Activated T-helper 17 cell treated with anti-CD3 and anti-CD28 coated beads, Interleukin-2, amount 50 U/mL, for 72 hours (primary cell): Measurements from ENCODE around the gene KIF6. TPM values are rescaled to one million over a fixed set of nuclear protein-coding genes. Genes with fewer than 3 reads are reported as not detected.
"Not testable (repeated sequence)": the region's sequence is repeated elsewhere in the genome, so short reads cannot be mapped to it uniquely, and the experiment has no call there.

ENCODE experiments used
- ATAC-seq: fragments of 150-1000 bp; cut with Tn5 transposase; replicated peaks from 2 replicates; pipeline ENCODE4 v1.10.0; 2021; ENCODE audit warnings: mild to moderate bottlenecking, moderate library complexity
- H3K27ac Mint-ChIP-seq: one replicate; pipeline ENCODE4 v1.8.0; 2022; ENCODE audit warnings: mixed read lengths
- H3K27me3 Mint-ChIP-seq: one replicate; pipeline ENCODE4 v1.8.0; 2022; ENCODE audit warnings: mixed read lengths
- H3K36me3 Mint-ChIP-seq: one replicate; pipeline ENCODE4 v1.8.0; 2022; ENCODE audit warnings: low read depth, mild to moderate bottlenecking, mixed read lengths
- H3K4me1 Mint-ChIP-seq: one replicate; pipeline ENCODE4 v1.8.0; 2022; ENCODE audit warnings: mixed read lengths
- H3K4me3 Mint-ChIP-seq: one replicate; pipeline ENCODE4 v1.8.0; 2022; ENCODE audit warnings: mild to moderate bottlenecking, mixed read lengths
- H3K9me3 Mint-ChIP-seq: one replicate; pipeline ENCODE4 v1.8.0; 2022; ENCODE audit warnings: mixed read lengths
- total RNA-seq, 2 donors: library from RNA; stranded (reverse); gene quantifications; one replicate each; pipeline ENCODE4 v1.2.3, GENCODE V29; 2022

The KIF6 gene
- total RNA-seq, 2 donors from 2014 or later: 0.48 TPM; not detected in 1

DNA sequence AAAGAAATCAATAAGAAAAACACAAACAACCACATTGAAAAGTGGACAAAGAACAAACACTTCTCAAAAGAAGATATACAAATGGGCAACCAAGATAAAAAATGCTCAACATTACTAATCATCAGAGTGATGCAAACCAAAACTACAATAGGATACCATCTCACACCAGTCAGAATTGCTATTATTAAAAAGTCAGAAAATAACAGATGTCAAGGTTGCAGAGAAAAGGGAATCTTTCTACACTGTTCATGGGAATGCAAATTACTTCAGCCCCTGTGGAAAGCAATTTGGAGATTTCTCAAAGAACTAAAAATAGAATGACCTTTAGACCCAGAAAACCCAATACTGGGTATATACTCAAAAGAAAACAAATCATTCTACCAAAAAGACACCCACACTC is 29.8 kb downstream of the KIF6 start:
- peaks cover 3% of the 10 kb centered on the region for H3K27me3 Mint-ChIP-seq
- H3K27ac Mint-ChIP-seq: no peak overlapping the region
- H3K4me3 Mint-ChIP-seq: no peak overlapping the region
- H3K9me3 Mint-ChIP-seq: no peaks in the 10 kb centered on the region
- ATAC-seq: no peak
- no peaks in the 10 kb centered on the region for H3K4me1 Mint-ChIP-seq
- no peaks in the 10 kb centered on the region for H3K36me3 Mint-ChIP-seq

GRCh38 chr6:39693206-39693605 is 32.0 kb downstream of the KIF6 start:
- Mint-ChIP-seq H3K9me3 (no peaks in the 10 kb centered on the region), H3K4me3 (no peak overlapping the region), H3K36me3 (no peaks in the 10 kb centered on the region), H3K27me3 (peaks cover 4% of the 10 kb centered on the region), H3K27ac (no peak overlapping the region), H3K4me1 (no peaks in the 10 kb centered on the region)
- ATAC-seq: no peak

- H3K36me3 Mint-ChIP-seq: no peaks in the 10 kb centered on the region
- peaks cover 16% of the 10 kb centered on the region for H3K27me3 Mint-ChIP-seq
- H3K9me3 Mint-ChIP-seq: no peaks in the 10 kb centered on the region
- no peak for ATAC-seq
- no peak overlapping the region for H3K4me3 Mint-ChIP-seq
- no peaks in the 10 kb centered on the region for H3K4me1 Mint-ChIP-seq
- H3K27ac Mint-ChIP-seq: no peak overlapping the region
Observed at GRCh38 chr6:39688494-39688893, 36.7 kb downstream of the KIF6 start.

DNA sequence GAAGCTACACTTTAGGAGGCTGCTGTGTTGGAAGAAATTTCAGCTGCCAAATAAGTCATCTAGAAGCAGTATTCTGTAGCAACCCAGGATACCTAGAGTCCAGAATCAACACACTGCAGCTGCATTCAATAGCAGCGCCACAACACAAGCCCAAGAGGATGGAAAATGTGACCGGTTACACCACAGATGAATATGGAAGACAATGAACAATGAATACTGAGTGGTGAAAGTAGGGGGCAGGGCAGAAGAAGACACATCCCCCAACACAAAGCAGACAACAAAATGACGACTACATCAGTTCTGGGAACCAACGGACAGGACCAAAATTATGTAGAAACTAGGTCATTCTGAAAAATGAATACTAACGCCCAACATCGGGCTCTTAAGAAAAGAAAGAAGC is 38.2 kb downstream of the KIF6 start:
- Mint-ChIP-seq H3K4me1 (no peaks in the 10 kb centered on the region), H3K9me3 (no peaks in the 10 kb centered on the region), H3K36me3 (no peaks in the 10 kb centered on the region), H3K27ac (no peak overlapping the region), H3K4me3 (no peak overlapping the region), H3K27me3 (peaks cover 18% of the 10 kb centered on the region)
- no peak for ATAC-seq

DNA sequence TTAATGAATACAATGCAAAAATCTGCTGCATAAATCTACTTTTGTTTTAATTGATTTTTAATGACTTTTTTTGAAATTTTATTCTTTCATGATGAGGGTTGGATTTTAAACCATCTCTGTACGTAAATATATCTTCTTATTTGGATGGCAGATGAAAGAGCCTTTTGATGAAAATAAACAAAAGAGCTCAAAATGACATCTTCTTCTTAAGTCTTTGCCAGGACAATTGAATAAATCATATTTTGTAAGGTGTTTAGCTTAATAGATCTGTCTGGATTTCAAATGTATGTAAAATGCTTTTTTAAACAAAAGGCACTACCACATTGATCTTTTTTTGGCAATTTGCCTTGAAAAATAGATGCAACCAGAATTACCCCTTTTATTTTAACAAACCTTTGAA is 39.3 kb downstream of the KIF6 start:
- ATAC-seq: no peak
- Mint-ChIP-seq H3K27ac (no peak overlapping the region), H3K9me3 (no peaks in the 10 kb centered on the region), H3K36me3 (no peaks in the 10 kb centered on the region), H3K27me3 (peaks cover 18% of the 10 kb centered on the region), H3K4me3 (no peak overlapping the region), H3K4me1 (no peaks in the 10 kb centered on the region)

GRCh38 chr6:39685489-39685826 is 39.8 kb downstream of the KIF6 start:
- no peak for ATAC-seq
- Mint-ChIP-seq H3K27ac (no peak overlapping the region), H3K4me3 (no peak overlapping the region), H3K9me3 (no peaks in the 10 kb centered on the region), H3K27me3 (peaks cover 21% of the 10 kb centered on the region), H3K36me3 (no peaks in the 10 kb centered on the region), H3K4me1 (no peaks in the 10 kb centered on the region)

DNA sequence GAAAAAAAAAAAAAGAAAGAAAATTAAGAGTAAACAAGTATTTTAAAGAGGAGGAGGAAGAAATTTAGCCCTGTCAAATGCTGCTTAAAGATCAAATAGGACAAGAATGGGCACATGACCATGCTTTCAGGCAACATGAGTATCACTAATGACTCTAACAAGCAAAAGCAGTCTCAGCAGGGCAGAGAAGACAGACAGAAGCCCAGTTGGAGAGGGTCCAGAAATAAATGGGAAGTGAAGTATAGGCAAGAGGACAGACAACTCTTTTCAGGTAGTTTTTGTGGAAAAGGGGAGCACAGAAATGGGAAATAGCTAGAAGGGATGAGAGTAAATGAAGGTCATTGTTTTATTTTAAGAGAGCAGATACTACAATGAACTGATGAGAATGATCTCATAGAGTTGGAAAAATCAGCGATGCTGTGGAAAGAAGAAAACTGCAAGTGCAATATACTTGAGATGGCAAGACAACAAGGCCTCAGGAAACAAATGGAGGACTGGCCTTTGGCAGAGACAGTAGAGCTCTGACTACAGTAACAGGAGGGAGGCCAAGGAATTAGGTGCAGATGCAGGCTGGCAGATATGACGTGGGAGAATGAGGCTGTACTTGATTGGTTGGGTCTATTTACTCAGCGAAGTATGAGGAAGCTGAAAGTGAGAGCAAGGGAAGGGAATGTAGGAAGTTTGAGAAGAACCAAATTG is 40.3 kb downstream of the KIF6 start:
- H3K4me1 Mint-ChIP-seq: no peaks in the 10 kb centered on the region
- no peak overlapping the region for H3K27ac Mint-ChIP-seq
- H3K36me3 Mint-ChIP-seq: no peaks in the 10 kb centered on the region
- no peak overlapping the region for H3K4me3 Mint-ChIP-seq
- no peak for ATAC-seq
- no peaks in the 10 kb centered on the region for H3K9me3 Mint-ChIP-seq
- peaks cover 24% of the 10 kb centered on the region for H3K27me3 Mint-ChIP-seq

DNA sequence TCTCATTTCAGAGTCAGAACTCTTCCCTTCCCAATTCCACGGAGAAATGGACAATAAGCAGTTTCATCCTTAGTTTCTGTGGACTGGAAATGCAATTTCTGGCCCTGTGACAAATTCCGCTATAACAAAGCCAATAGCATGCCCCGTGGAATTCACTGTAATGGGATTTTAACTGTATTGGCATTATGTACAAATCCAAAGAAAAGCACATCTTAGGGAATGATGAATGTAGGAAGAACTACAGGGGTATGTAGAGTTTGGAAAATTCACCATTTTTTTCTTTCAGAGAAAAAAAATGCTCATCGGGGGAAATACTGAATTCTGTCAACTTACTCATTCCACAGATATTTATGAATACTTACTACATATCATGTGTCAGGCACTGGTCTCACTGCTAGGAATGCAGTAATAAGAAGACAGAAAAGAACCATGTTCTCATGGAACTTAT is 43.5 kb downstream of the KIF6 start:
- Mint-ChIP-seq H3K9me3 (peaks cover 3% of the 10 kb centered on the region), H3K36me3 (no peaks in the 10 kb centered on the region), H3K4me3 (no peak overlapping the region), H3K27me3 (peaks cover 17% of the 10 kb centered on the region), H3K4me1 (no peaks in the 10 kb centered on the region), H3K27ac (no peak overlapping the region)
- no peak for ATAC-seq

DNA sequence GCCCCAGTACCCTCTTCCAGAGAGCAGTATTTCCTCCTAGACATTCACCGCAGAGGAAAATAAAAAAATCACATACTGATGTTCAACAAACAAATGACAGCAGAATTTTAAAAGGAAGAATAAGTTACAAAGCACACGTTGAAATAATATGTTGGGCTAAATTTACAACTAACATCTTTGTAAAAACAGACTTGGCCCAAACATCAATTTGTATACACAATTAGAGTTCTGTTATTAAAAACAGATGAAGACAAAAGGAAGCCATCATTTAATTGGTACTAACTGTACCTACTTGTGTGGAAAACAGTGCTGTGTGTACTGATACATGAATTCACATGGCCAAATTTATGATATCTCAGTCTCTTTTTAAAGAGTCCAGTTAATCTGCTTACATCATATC is 46.3 kb downstream of the KIF6 start:
- H3K27me3 Mint-ChIP-seq: peaks cover 10% of the 10 kb centered on the region
- peaks cover 3% of the 10 kb centered on the region for H3K9me3 Mint-ChIP-seq
- H3K4me1 Mint-ChIP-seq: no peaks in the 10 kb centered on the region
- no peak overlapping the region for H3K4me3 Mint-ChIP-seq
- no peak overlapping the region for H3K27ac Mint-ChIP-seq
- ATAC-seq: no peak
- H3K36me3 Mint-ChIP-seq: no peaks in the 10 kb centered on the region

GRCh38 chr6:39677318-39677717 is 47.9 kb downstream of the KIF6 start:
- H3K27me3 Mint-ChIP-seq: peaks cover 15% of the 10 kb centered on the region
- H3K4me1 Mint-ChIP-seq, H3K9me3 Mint-ChIP-seq, H3K36me3 Mint-ChIP-seq, H3K27ac Mint-ChIP-seq, ATAC-seq, H3K4me3 Mint-ChIP-seq: not testable (repeated sequence)

DNA sequence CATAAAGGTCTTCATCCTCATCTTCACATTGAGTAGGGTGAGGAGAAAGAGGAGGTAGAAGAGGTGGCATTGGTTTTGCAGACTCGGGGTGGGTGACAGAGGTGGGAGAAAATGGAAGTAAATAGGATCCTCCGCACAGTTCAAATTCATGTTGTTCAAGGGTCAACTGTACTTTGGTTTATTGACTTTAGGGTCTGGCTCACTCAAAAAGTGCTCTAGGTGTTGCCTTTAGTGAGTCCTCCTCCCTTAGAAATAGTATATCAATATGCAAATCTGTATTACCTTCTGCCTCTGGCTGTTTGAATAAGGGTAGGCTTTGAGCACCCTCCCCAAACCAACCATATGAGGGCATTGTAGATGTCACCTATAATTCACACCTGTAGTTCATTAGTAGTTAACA is 54.7 kb downstream of the KIF6 start:
- peaks cover 17% of the 10 kb centered on the region for H3K27me3 Mint-ChIP-seq
- no peaks in the 10 kb centered on the region for H3K36me3 Mint-ChIP-seq

DNA sequence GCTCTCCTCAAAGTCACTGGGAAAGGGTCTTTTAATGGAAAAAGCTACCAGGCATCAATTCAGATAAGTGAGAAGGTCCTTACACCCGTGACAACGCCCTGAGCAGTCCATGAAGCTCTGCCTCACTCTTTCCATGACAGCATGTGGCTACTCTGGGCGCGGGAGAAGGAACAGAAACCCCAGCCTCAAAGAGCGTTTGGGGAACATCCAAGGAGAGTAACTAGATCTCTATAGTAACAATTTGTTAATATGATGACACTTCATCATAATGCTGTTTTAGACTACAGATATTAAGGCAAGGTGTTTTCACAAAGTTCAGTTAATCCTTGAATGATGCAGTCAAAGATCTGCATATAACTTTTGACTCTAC is 55.2 kb downstream of the KIF6 start:
- H3K27ac Mint-ChIP-seq: no peak overlapping the region
- no peaks in the 10 kb centered on the region for H3K36me3 Mint-ChIP-seq
- peaks cover 17% of the 10 kb centered on the region for H3K27me3 Mint-ChIP-seq
- H3K9me3 Mint-ChIP-seq: peaks cover 4% of the 10 kb centered on the region
- H3K4me1 Mint-ChIP-seq: no peaks in the 10 kb centered on the region
- no peak overlapping the region for H3K4me3 Mint-ChIP-seq
- no peak for ATAC-seq

More for the DNA sequence above, 54.7 kb downstream of the KIF6 start:
- ATAC-seq: no peak
- Mint-ChIP-seq H3K9me3 (peaks cover 4% of the 10 kb centered on the region), H3K4me3 (no peak overlapping the region), H3K27ac (no peak overlapping the region), H3K4me1 (no peaks in the 10 kb centered on the region)

- Mint-ChIP-seq H3K4me1 (no peaks in the 10 kb centered on the region), H3K4me3 (no peak overlapping the region), H3K36me3 (no peaks in the 10 kb centered on the region), H3K27ac (no peak overlapping the region), H3K9me3 (peaks cover 4% of the 10 kb centered on the region), H3K27me3 (peaks cover 17% of the 10 kb centered on the region)
- no peak for ATAC-seq
Observed at GRCh38 chr6:39669207-39669972, 55.8 kb downstream of the KIF6 start.

DNA sequence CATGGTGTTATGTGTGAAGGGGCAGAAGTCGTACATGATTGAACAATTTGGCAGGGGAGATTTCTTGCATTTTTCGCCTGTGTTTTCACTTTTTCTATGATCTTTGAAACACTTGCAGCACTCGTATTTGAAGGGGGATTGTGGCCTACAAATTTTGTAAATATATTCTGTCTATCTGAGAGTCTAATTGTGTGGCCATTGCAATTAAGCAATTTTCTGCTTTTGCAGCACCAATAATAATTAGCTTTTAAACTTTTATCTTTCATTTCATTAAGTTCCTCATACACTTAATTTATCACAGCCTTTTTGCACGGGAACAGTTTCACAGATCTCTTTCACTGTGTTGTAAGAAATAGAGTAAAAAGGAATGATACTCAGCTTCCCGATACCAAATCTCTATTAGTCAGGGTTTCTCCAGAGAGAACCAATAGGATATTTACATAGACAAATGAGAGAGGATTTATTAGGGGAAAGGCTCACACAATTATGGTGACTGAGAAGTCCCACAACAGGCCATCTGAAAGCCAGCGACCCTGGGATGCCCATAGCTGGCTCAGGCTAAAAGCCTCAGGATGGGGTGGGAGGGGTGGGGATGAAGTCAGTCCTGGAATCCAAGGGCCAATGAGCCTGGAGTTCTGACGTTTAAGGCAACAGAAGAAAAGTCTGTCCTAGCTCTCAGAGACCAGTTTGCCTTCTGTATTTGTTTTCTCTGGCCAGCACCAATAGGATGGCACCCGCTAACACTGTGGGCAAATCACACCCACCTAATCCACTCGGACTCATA is 58.3 kb downstream of the KIF6 start:
- H3K4me1 Mint-ChIP-seq: no peaks in the 10 kb centered on the region
- ATAC-seq: no peak
- no peaks in the 10 kb centered on the region for H3K9me3 Mint-ChIP-seq
- no peak overlapping the region for H3K27ac Mint-ChIP-seq
- H3K36me3 Mint-ChIP-seq: no peaks in the 10 kb centered on the region
- H3K27me3 Mint-ChIP-seq: peaks cover 21% of the 10 kb centered on the region
- H3K4me3 Mint-ChIP-seq: no peak overlapping the region

GRCh38 chr6:39665861-39666260 is 59.3 kb downstream of the KIF6 start:
- no peak overlapping the region for H3K4me3 Mint-ChIP-seq
- no peaks in the 10 kb centered on the region for H3K9me3 Mint-ChIP-seq
- no peaks in the 10 kb centered on the region for H3K4me1 Mint-ChIP-seq
- ATAC-seq: no peak
- H3K27ac Mint-ChIP-seq: no peak overlapping the region
- no peaks in the 10 kb centered on the region for H3K36me3 Mint-ChIP-seq
- peaks cover 16% of the 10 kb centered on the region for H3K27me3 Mint-ChIP-seq
